LNCAP (cell line): ENCODE data around the gene TDP2.

Experiments used
- TF ChIP-seq, protein P1 (sequence below): fragments of 450-650 bp; IDR thresholded peaks from 2 replicates; pipeline ENCODE4 v1.5.1; 2017; ENCODE audit warnings: mild to moderate bottlenecking

Gene TDP2

DNA sequence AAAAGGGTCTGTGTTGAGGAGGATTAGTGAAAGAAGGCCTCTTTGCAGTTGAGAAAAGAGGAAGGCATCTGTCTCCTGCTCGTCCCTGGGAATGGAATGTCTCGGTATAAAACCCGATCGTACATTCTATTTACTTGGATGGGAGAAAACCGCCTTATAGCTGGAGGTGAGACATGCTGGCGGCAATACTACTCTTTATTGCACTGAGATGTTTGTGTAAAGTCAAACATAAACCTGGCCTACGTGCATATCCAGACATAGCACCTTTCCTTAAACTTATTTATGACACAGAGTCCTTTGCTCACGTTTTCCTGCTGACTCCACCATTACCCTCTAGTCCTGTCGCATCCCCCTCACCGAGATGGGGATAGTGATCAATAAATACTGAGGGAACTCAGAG, 4.5 kb downstream of the TDP2 start:
- TF ChIP-seq, protein P1, sequence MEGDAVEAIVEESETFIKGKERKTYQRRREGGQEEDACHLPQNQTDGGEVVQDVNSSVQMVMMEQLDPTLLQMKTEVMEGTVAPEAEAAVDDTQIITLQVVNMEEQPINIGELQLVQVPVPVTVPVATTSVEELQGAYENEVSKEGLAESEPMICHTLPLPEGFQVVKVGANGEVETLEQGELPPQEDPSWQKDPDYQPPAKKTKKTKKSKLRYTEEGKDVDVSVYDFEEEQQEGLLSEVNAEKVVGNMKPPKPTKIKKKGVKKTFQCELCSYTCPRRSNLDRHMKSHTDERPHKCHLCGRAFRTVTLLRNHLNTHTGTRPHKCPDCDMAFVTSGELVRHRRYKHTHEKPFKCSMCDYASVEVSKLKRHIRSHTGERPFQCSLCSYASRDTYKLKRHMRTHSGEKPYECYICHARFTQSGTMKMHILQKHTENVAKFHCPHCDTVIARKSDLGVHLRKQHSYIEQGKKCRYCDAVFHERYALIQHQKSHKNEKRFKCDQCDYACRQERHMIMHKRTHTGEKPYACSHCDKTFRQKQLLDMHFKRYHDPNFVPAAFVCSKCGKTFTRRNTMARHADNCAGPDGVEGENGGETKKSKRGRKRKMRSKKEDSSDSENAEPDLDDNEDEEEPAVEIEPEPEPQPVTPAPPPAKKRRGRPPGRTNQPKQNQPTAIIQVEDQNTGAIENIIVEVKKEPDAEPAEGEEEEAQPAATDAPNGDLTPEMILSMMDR = no peak

GRCh38 chr6:24660105-24660504, 6.6 kb downstream of the TDP2 start:
- TF ChIP-seq, protein P1 = no peak

DNA sequence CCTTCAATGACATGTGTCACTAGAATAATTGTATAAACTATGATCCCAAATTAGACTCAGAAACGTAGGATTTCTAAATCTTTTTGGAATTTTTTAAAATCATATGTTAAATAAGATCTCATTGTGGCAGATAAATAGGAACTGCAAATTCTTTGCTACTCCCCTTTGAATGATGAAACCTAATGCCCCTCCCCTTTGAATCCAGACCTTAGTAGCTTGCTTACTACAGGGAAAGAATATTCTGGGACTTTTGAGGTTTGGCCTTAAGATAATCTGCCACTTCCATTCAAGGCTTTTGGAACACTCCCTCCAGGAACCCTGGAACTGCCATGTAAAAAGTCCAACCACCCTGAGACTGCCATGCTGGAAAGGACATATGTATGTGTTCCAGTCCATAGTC, 7.1 kb downstream of the TDP2 start:
- TF ChIP-seq, protein P1 = no peak

GRCh38 chr6:24658573-24659560, 7.8 kb downstream of the TDP2 start:
- TF ChIP-seq, protein P1 = no peak

- TF ChIP-seq, protein P1 = no peak
Measured at GRCh38 chr6:24655215-24655614, 11.5 kb downstream of the TDP2 start.

DNA sequence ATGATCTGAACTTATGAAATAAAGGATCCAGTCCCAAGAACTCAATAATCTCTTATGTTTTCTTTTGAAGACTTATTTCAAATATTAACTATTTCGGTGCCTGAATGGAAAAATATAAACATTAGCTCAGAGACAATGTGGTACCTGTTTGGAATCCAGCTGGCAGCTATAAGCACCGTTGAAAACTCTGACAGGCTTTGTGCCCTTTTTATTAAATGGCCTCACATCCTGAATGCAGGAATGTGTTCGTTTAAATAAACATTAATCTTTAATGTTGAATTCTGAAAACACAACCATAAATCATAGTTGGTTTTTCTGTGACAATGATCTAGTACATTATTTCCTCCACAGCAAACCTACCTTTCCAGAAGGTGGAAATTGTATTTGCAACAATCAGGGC, 16.3 kb downstream of the TDP2 start:
- TF ChIP-seq, protein P1 = no peak

DNA sequence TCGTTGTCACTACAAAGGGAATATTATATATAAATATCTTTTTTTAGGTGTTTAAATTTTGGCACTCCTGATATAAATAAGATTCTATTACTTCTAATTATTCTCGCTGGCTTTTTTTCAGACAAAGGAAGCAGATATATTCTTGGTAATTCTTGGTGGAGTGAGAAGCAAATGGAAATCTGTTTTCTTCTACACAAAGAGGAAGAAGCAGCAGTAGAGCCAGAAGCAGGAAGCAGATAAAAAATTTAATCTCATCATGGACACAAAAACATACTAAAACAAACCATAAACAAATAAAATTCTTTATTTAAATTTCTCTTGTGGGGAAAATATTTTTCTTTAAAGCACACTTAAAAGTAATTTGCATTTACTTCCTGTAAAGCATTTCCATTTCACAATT, 17.0 kb downstream of the TDP2 start:
- TF ChIP-seq, protein P1 = no peak
